Measurements from ENCODE around the gene NPRL2. TPM values are rescaled to one million over a fixed set of nuclear protein-coding genes. Genes with fewer than 3 reads are reported as not detected.

Gene NPRL2
- total and polyA plus RNA-seq, 3 experiments from 2014 or later, result 44.6 to 59.5 (median 48.0) TPM

DNA sequence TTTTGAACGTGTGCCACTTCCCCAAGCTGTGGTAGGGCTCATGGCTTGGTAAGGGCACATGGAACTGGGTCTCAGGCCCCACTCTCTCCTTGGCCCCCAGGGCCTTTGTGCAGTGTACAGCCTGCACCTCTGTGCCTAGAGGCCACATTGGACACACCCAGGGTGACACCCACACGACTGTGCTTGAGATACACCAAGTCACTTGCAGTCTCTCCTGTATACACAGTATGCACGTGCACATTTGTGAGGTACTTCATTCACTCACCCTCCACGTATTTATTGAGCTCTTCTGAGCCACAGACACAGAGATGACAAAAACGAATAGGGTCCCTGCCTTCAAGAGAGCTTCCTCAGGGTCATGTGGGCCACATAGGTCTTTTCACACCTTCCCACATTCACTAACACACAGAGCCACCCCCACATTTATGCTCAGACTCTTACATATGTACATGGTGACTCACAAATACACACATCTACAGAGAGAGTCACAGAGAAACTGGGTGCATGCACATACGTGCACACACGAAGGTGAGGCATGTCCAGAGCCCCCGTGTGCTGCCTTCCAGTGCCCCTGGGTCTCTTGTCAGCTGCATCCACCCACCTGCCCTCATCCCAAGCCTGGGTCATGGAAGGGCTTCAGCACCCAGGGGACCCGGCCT lies 18.6 kb upstream of the NPRL2 start:
- Mint-ChIP-seq H3K4me3 (no peak overlapping the region), H3K4me1 (peaks cover 14 to 39% (median 19%) of the 10 kb centered on the region in 3 donors), H3K27me3 (no peaks in the 10 kb centered on the region), H3K36me3 (peaks cover 0 to 6% (median 0%) of the 10 kb centered on the region in 3 donors), H3K27ac (peak overlapping the region in 4 of 8 donors; percentile 1 to 69 (median 39)), H3K9me3 (no peaks in the 10 kb centered on the region)
- POLR2A ChIA-PET, result no interaction called here
- Histone ChIP-seq H3K4me1 (ENCODE audit: insufficient read depth, low read length) (peaks cover 23% of the 10 kb centered on the region), H3K27me3 (ENCODE audit: insufficient read depth, low read length, poor library complexity, severe bottlenecking) (no peaks in the 10 kb centered on the region), H3K4me3 (ENCODE audit: low read length) (no peak overlapping the region), H3K36me3 (ENCODE audit: insufficient read depth, low read length) (no peaks in the 10 kb centered on the region), H3K9me3 (ENCODE audit: low read length) (no peaks in the 10 kb centered on the region), H3K27ac (ENCODE audit: low read depth, low read length) (no peak overlapping the region)
- CTCF ChIA-PET, result interaction anchor here (0.7 to 1.4 kb wide), 2 partner anchors 174 to 181 kb away, joined by 3 to 4 read pairs; no protein-coding TSS in a partner anchor
- no peak for DNase-seq

DNA sequence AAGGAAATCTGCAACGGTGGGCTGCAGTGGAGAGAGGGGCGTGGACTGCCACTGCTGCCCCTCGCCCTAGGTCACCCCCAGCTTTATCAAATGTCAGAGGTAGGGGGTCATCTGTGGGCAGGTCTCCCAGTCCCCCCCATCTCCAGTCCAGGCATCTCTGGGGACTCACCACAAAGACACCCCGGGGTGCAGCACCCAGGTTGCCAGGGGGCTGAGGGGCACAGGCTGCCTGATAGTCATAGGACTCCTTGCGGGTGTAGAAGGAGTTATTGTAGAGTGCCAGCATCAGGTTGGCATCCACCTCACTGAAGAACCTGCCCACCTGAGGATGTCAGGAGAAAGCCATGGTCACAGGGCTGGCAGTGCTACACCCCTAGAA lies 15.3 kb upstream of the NPRL2 start:
- ChIA-PET POLR2A (interaction anchor here (0.5 to 1.6 kb wide), 8 partner anchors 12 to 287 kb away, joined by 3 to 9 read pairs (median 4); no protein-coding TSS in a partner anchor), CTCF (interaction anchor here (0.8 to 1.5 kb wide), 8 partner anchors 10 to 203 kb away, joined by 3 to 7 read pairs (median 4); partner anchors contain the start of genes CYB561D2, HEMK1 and NPRL2)
- Mint-ChIP-seq H3K27ac (peak overlapping the region; percentile 89 to 99 (median 94)), H3K4me1 (peaks cover 14 to 48% (median 19%) of the 10 kb centered on the region in 3 donors), H3K4me3 (peak overlapping the region; percentile 80 to 96 (median 88)), H3K36me3 (peaks cover 0 to 6% (median 0%) of the 10 kb centered on the region in 3 donors), H3K9me3 (no peaks in the 10 kb centered on the region), H3K27me3 (no peaks in the 10 kb centered on the region)
- H3K27me3 ChIP-seq (ENCODE audit: insufficient read depth, low read length, poor library complexity, severe bottlenecking), result no peaks in the 10 kb centered on the region
- H3K4me1 ChIP-seq (ENCODE audit: insufficient read depth, low read length), result peaks cover 25% of the 10 kb centered on the region
- no peak for DNase-seq
- no peaks in the 10 kb centered on the region for H3K9me3 ChIP-seq (ENCODE audit: low read length)
- no peaks in the 10 kb centered on the region for H3K36me3 ChIP-seq (ENCODE audit: insufficient read depth, low read length)
- H3K4me3 ChIP-seq (ENCODE audit: low read length), result peak overlapping the region; percentile 94
- peak overlapping the region; percentile 88 for H3K27ac ChIP-seq (ENCODE audit: low read depth, low read length)

- peak overlapping the region; percentile 88 for H3K27ac ChIP-seq (ENCODE audit: low read depth, low read length)
- H3K36me3 ChIP-seq (ENCODE audit: insufficient read depth, low read length), result no peaks in the 10 kb centered on the region
- H3K4me3 ChIP-seq (ENCODE audit: low read length), result peak overlapping the region; percentile 94
- ChIA-PET POLR2A (interaction anchor here (0.5 to 1.6 kb wide), 12 partner anchors 11 to 776 kb away, joined by 3 to 9 read pairs (median 4); partner anchors contain the start of genes CYB561D2, HYAL3, NAA80 and NPRL2), CTCF (interaction anchor here (0.7 to 1.5 kb wide), 9 partner anchors 9 to 1007 kb away, joined by 3 to 7 read pairs (median 4); partner anchors contain the start of genes CYB561D2, HEMK1 and NPRL2)
- peak overlapping the region; percentile 80 to 96 (median 88) for H3K4me3 Mint-ChIP-seq
- H3K27me3 ChIP-seq (ENCODE audit: insufficient read depth, low read length, poor library complexity, severe bottlenecking), result no peaks in the 10 kb centered on the region
- H3K27ac Mint-ChIP-seq, result peak overlapping the region; percentile 89 to 99 (median 94)
- peak; percentile 92 to 97 (median 94) for DNase-seq
- H3K36me3 Mint-ChIP-seq, result peaks cover 0 to 6% (median 0%) of the 10 kb centered on the region in 3 donors
- H3K4me1 Mint-ChIP-seq, result peaks cover 14 to 48% (median 19%) of the 10 kb centered on the region in 3 donors
- peaks cover 0 to 2% of the 10 kb centered on the region in 2 donors for H3K27me3 Mint-ChIP-seq
- H3K4me1 ChIP-seq (ENCODE audit: insufficient read depth, low read length), result peaks cover 25% of the 10 kb centered on the region
- no peaks in the 10 kb centered on the region for H3K9me3 Mint-ChIP-seq
- H3K9me3 ChIP-seq (ENCODE audit: low read length), result no peaks in the 10 kb centered on the region
Measured at GRCh38 chr3:50365080-50365841, 14.7 kb upstream of the NPRL2 start.

GRCh38 chr3:50364573-50365079 lies 14.1 kb upstream of the NPRL2 start:
- ChIA-PET POLR2A (interaction anchor here (0.6 to 1.6 kb wide), 11 partner anchors 12 to 777 kb away, joined by 3 to 8 read pairs (median 4); partner anchors contain the start of genes CYB561D2, HYAL3, NAA80 and NPRL2), CTCF (interaction anchor here (1.0 to 1.8 kb wide), 5 partner anchors 8 to 205 kb away, joined by 3 to 5 read pairs (median 5); partner anchors contain the start of genes CYB561D2, HEMK1 and NPRL2)
- Histone ChIP-seq H3K27me3 (ENCODE audit: insufficient read depth, low read length, poor library complexity, severe bottlenecking) (no peaks in the 10 kb centered on the region), H3K36me3 (ENCODE audit: insufficient read depth, low read length) (no peaks in the 10 kb centered on the region), H3K9me3 (ENCODE audit: low read length) (no peaks in the 10 kb centered on the region), H3K4me3 (ENCODE audit: low read length) (no peak overlapping the region), H3K4me1 (ENCODE audit: insufficient read depth, low read length) (peaks cover 31% of the 10 kb centered on the region), H3K27ac (ENCODE audit: low read depth, low read length) (no peak overlapping the region)
- Mint-ChIP-seq H3K4me1 (peaks cover 20 to 53% (median 22%) of the 10 kb centered on the region in 3 donors), H3K27me3 (peaks cover 0 to 2% of the 10 kb centered on the region in 2 donors), H3K9me3 (no peaks in the 10 kb centered on the region), H3K36me3 (peaks cover 0 to 6% (median 0%) of the 10 kb centered on the region in 3 donors), H3K27ac (peak overlapping the region in 2 of 8 donors; percentile 66 to 89), H3K4me3 (peak overlapping the region; percentile 80 to 96 (median 88))
- no peak for DNase-seq

DNA sequence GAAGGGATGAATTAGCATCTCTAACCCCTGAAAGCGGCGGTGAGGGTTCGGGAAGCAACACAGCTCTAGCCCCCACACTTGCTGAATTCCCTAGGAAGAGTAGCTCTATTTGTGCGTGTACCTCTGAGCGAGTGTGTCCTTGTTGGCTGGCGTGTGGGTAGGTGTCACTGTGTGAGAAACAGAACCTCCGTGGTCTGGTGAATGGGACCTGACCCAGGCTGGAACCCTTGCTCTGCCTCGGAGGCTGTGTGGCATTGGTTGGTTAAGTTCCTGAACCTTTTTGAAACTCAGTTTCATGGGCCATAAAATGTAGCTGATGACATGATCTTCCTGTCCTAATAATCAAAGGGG lies 9.2 kb upstream of the NPRL2 start:
- H3K4me3 Mint-ChIP-seq, result peak overlapping the region; percentile 94 to 99 (median 96)
- Histone ChIP-seq H3K36me3 (ENCODE audit: insufficient read depth, low read length) (no peaks in the 10 kb centered on the region), H3K4me3 (ENCODE audit: low read length) (peak overlapping the region; percentile 95), H3K27me3 (ENCODE audit: insufficient read depth, low read length, poor library complexity, severe bottlenecking) (no peaks in the 10 kb centered on the region), H3K4me1 (ENCODE audit: insufficient read depth, low read length) (peaks cover 44% of the 10 kb centered on the region), H3K9me3 (ENCODE audit: low read length) (no peaks in the 10 kb centered on the region), H3K27ac (ENCODE audit: low read depth, low read length) (no peak overlapping the region)
- peak overlapping the region; percentile 81 to 99 (median 96) for H3K27ac Mint-ChIP-seq
- no peaks in the 10 kb centered on the region for H3K9me3 Mint-ChIP-seq
- DNase-seq, result no peak
- peaks cover 0 to 37% (median 0%) of the 10 kb centered on the region in 3 donors for H3K36me3 Mint-ChIP-seq
- H3K27me3 Mint-ChIP-seq, result peaks cover 0 to 2% of the 10 kb centered on the region in 2 donors
- ChIA-PET CTCF (interaction anchor here (0.6 to 1.9 kb wide), 2 partner anchors 9 to 11 kb away, joined by 3 to 9 read pairs; partner anchors contain the start of genes CYB561D2 and NPRL2), POLR2A (interaction anchor here (1.1 to 1.6 kb wide), 3 partner anchors 9 to 209 kb away, joined by 3 to 13 read pairs (median 3); partner anchors contain the start of genes CYB561D2, HEMK1, NPRL2 and RASSF1)
- H3K4me1 Mint-ChIP-seq, result peaks cover 36 to 61% (median 38%) of the 10 kb centered on the region in 3 donors

DNA sequence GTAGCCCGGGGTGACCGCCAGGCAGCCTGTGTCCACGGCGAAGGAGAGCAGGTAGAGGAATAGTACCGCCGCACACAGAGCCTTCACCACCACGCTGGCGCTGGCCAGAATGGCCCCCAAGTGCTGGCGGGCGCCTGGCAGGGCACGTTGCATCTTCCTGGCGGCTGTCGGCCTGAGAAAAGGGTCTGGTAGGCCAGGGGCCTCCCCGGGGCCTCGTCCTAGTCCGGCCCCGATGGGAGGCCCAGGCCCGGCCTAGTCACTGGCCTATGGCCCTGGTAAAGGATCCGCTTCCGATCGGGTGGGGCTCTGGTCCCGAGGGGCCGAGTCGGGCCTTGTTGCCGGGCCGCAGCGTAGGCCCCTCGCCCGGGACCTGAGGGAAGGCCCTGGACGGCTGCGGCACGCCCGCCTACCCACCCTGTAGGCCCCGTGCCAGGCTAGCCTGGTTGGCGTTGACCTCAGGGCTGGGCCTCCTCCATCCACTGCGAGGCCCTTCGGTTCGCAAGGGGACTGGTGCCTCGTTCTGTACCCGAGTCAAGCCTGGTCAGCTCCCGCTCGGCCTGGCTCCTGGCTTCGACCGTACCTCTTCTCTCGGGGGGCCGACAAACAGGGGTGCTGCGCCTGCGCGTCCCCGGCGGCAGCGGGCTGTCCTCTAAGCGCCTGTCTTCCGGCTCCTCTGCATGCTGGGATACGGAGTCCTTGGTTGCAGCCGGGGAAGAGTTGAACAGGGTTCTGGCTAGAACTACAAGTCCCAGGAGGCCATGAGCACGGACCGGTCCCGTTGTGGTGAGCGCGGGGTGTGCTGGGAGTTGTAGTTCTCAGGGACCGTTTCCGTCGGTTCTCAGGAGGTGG lies 8.6 kb upstream of the NPRL2 start, which contains the start of gene TMEM115:
Gene TMEM115, minus strand, starts transcription at position 611 of the 849 bp plus-strand sequence. Its CDS starts 458 bp downstream, at position 153.
- Histone ChIP-seq H3K9me3 (ENCODE audit: low read length) (no peaks in the 10 kb centered on the region), H3K4me1 (ENCODE audit: insufficient read depth, low read length) (peaks cover 38% of the 10 kb centered on the region), H3K36me3 (ENCODE audit: insufficient read depth, low read length) (no peaks in the 10 kb centered on the region), H3K27ac (ENCODE audit: low read depth, low read length) (peak within 1 kb of the TSS; percentile 76), H3K4me3 (ENCODE audit: low read length) (peak within 1 kb of the TSS; percentile 95), H3K27me3 (ENCODE audit: insufficient read depth, low read length, poor library complexity, severe bottlenecking) (no peaks in the 10 kb centered on the region)
- H3K27me3 Mint-ChIP-seq, result peaks cover 0 to 2% of the 10 kb centered on the region in 2 donors
- H3K36me3 Mint-ChIP-seq, result peaks cover 0 to 43% (median 0%) of the 10 kb centered on the region in 3 donors
- no peaks in the 10 kb centered on the region for H3K9me3 Mint-ChIP-seq
- peak within 1 kb of the TSS; percentile 94 to 99 (median 96) for H3K4me3 Mint-ChIP-seq
- peak; percentile 91 to 98 (median 94) for DNase-seq
- peaks cover 36 to 63% (median 40%) of the 10 kb centered on the region in 3 donors for H3K4me1 Mint-ChIP-seq
- CTCF ChIA-PET, result interaction anchor here (0.6 kb wide), 1 partner anchor 11 kb away, joined by 3 read pairs; no protein-coding TSS in a partner anchor
- peak within 1 kb of the TSS; percentile 81 to 99 (median 96) for H3K27ac Mint-ChIP-seq
- POLR2A ChIA-PET, result interaction anchor here (1.2 to 1.6 kb wide), 2 partner anchors 8 to 210 kb away, joined by 3 to 13 read pairs; partner anchors contain the start of genes CYB561D2, HEMK1 and NPRL2
